D721Med (cell line): ENCODE results near the gene ARHGAP29.
"Not testable (repeated sequence)": the region's sequence is repeated elsewhere in the genome, so short reads cannot be mapped to it uniquely, and the experiment has no call there.

Experiments used
- DNase-seq: peaks from one replicate; pipeline ENCODE4 v3.0.0; 2011; ENCODE audit warnings: low spot score; ENCODE audit not compliant: insufficient read length
- FAIRE-seq: peaks from 2 replicates; lab custom pipeline; 2011; peaks lifted over from hg19 to GRCh38; lab: Jason Lieb, UNC
- CTCF ChIP-seq: IDR thresholded peaks from 2 replicates; pipeline ENCODE4 v1.5.1; 2012; ENCODE audit warnings: mild to moderate bottlenecking, control low read depth; ENCODE audit not compliant: insufficient read depth; ENCODE audit errors: missing control alignments

Gene ARHGAP29

GRCh38 chr1:94180650-94181049 is 56.7 kb downstream of the ARHGAP29 start:
- no peak for TF ChIP-seq CTCF
- FAIRE-seq (no peak), DNase-seq (no peak)

- TF ChIP-seq CTCF: no peak
- no peak for DNase-seq
- no peak for FAIRE-seq
These were observed 58.5 kb downstream of the ARHGAP29 start for GRCh38 chr1:94178901-94179300.

GRCh38 chr1:94169126-94169525 is 68.3 kb downstream of the ARHGAP29 start:
- no peak for DNase-seq
- no peak for TF ChIP-seq CTCF
- FAIRE-seq: no peak

- FAIRE-seq (no peak), DNase-seq (no peak)
- no peak for TF ChIP-seq CTCF
These were observed 71.5 kb downstream of the ARHGAP29 start for GRCh38 chr1:94165843-94166242.

GRCh38 chr1:94164885-94165284 is 72.5 kb downstream of the ARHGAP29 start:
- not testable (repeated sequence) for FAIRE-seq, DNase-seq

GRCh38 chr1:94164121-94164520 is 73.3 kb downstream of the ARHGAP29 start:
- FAIRE-seq, DNase-seq: not testable (repeated sequence)

GRCh38 chr1:94163249-94163648 is 74.1 kb downstream of the ARHGAP29 start:
- DNase-seq, FAIRE-seq: not testable (repeated sequence)

- DNase-seq (no peak), FAIRE-seq (peak; percentile 96)
- TF ChIP-seq CTCF: no peak
These were observed 76.6 kb downstream of the ARHGAP29 start for GRCh38 chr1:94160811-94161210.

GRCh38 chr1:94156096-94156625 is 81.2 kb downstream of the ARHGAP29 start:
- no peak for DNase-seq
- no peak for FAIRE-seq
- TF ChIP-seq CTCF: no peak
